GM10266 (cell line): ENCODE measurements around the gene CMSS1.

ENCODE experiments used
- DNase-seq: peaks from one replicate; pipeline ENCODE4 v3.0.0; 2012; ENCODE audit errors: extremely low spot score
- TF ChIP-seq, protein P1 (sequence below): IDR thresholded peaks from 2 replicates; pipeline ENCODE4 v1.5.1; 2012; ENCODE audit warnings: mild to moderate bottlenecking, low read depth; ENCODE audit not compliant: control insufficient read depth, insufficient read depth; ENCODE audit errors: missing control alignments

The CMSS1 gene

GRCh38 chr3:100175637-100176280 is 358.1 kb downstream of the CMSS1 start:
- DNase-seq, result no peak

DNA sequence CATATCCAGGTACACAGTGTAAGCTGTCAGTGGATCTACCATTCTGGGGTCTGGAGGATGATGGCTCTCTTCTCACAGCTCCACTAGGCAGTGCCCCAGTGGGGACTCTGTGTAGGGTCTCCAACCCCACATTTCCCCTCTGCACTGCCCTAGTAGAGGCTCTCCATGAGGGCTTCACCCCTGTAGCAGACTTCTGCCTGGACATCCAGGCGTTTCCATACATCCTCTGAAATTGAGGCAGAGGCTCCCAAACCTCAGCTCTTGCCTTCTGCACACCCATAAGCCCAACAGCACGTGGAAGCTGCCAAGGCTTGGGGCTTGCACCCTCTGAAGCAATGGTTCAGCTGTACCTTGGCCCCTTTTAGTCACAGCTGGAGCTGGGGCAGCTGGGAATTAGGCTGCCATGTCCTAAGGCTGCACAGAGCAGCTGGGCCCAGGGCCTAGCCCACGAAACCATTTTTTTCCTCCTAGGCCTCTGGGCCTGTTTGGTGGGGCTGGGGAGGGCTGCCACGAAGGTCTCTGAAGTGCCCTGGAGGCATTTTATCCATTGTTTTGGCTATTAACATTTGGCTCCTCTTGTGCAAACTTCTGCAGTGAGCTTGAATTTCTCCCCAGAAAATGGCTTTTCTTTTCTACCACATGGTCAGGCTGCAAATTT is 362.2 kb downstream of the CMSS1 start:
- DNase-seq, result no peak
- TF ChIP-seq, protein P1, sequence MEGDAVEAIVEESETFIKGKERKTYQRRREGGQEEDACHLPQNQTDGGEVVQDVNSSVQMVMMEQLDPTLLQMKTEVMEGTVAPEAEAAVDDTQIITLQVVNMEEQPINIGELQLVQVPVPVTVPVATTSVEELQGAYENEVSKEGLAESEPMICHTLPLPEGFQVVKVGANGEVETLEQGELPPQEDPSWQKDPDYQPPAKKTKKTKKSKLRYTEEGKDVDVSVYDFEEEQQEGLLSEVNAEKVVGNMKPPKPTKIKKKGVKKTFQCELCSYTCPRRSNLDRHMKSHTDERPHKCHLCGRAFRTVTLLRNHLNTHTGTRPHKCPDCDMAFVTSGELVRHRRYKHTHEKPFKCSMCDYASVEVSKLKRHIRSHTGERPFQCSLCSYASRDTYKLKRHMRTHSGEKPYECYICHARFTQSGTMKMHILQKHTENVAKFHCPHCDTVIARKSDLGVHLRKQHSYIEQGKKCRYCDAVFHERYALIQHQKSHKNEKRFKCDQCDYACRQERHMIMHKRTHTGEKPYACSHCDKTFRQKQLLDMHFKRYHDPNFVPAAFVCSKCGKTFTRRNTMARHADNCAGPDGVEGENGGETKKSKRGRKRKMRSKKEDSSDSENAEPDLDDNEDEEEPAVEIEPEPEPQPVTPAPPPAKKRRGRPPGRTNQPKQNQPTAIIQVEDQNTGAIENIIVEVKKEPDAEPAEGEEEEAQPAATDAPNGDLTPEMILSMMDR, result no peak

More at GRCh38 chr3:100175637-100176280, 358.1 kb downstream of the CMSS1 start:
- TF ChIP-seq, protein P1, result no peak

GRCh38 chr3:100183608-100184125 is 366.0 kb downstream of the CMSS1 start:
- TF ChIP-seq, protein P1, result no peak
- DNase-seq, result no peak

- no peak for DNase-seq
- TF ChIP-seq, protein P1, result no peak
Observed at GRCh38 chr3:100184948-100185570, 367.4 kb downstream of the CMSS1 start.

GRCh38 chr3:100185847-100186246 is 368.2 kb downstream of the CMSS1 start:
- no peak for DNase-seq
- TF ChIP-seq, protein P1, result no peak

DNA sequence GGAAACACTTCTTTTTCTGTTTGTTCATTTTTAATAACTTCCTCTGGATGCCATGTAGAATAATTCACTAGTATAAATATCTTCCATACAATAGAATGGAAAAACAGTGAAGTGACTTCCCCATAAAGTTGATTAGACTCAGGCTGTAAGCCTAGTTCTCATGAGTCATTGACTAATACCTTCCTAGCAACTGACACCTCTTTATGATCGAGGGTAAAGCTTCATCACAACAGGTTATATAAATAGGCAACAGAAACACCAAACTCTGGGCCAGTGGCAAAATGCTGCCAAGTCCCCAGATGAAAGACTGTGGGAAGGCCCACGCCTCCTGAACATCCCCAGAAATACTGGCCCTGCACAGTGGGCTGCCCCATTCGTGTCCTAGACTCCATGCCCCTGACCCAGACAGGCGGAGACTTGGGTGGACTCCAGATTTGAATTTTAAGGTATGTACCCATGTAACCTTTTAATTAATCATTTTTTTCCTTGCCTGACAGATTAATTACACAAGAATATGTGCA is 371.8 kb downstream of the CMSS1 start:
- DNase-seq, result no peak
- TF ChIP-seq, protein P1, result no peak
